GM19023 (cell line): ENCODE measurements around the gene ATP5F1A.
"Not testable (repeated sequence)": the region's sequence is repeated elsewhere in the genome, so short reads cannot be mapped to it uniquely, and the experiment has no call there.

ENCODE experiments used
- ATAC-seq: cut with Tn5 transposase; IDR thresholded peaks from one replicate; pipeline ENCODE4 v1.9.1; 2021; ENCODE audit warnings: mild to moderate bottlenecking, moderate library complexity; ENCODE audit not compliant: unreplicated experiment

Gene ATP5F1A

GRCh38 chr18:46048641-46049040, 49.5 kb downstream of the ATP5F1A start:
- ATAC-seq, result no peak

- ATAC-seq, result not testable (repeated sequence)
Measured at GRCh38 chr18:46047369-46047768, 50.7 kb downstream of the ATP5F1A start.

DNA sequence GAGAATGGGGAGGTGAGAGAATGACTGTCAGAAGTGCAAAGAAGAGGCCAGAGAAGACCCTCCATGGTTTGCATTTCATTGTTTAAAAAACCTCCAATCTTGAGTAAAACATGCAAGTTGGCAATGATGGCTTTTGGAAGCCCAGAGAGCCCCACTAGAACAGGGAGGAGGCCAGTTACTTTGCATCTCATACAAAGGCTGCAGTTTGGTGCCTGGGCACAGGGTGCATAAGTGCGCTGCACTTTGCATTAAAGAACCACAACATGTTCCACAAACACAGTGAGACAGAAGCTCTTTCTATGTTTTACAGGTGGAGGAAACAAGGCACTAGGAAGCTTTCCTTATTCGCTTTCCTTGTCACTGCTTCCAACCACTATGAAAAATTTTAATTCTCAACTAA, 51.4 kb downstream of the ATP5F1A start:
- no peak for ATAC-seq

- no peak for ATAC-seq
Measured at GRCh38 chr18:46046126-46046525, 52.0 kb downstream of the ATP5F1A start.

DNA sequence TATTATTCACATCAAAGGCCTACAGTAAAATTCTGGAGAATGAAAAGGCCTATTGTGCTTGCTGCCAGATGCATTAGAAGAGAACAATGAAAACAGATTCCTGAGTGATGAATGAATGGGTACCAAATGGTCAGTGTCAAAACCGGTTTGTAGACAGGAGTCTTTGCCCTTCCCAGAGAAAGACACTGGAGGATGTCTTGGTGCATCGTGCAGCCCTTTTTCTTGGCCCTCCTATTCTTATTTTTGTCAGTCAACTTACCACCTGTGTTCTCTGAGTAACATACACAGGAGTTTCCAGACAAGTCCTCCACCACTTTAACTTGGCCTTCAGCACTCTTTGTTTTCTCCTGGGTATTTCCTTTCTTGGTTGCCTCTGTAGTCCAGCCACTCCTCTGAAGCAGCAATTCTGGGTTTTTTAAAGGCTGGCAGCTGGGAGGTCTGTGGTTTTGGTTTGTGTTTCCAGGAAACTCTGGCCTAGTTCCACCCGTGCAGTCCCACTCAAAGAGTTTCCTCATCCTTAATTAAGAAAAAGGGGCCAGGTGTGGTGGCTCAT, 55.4 kb downstream of the ATP5F1A start:
- ATAC-seq, result no peak

DNA sequence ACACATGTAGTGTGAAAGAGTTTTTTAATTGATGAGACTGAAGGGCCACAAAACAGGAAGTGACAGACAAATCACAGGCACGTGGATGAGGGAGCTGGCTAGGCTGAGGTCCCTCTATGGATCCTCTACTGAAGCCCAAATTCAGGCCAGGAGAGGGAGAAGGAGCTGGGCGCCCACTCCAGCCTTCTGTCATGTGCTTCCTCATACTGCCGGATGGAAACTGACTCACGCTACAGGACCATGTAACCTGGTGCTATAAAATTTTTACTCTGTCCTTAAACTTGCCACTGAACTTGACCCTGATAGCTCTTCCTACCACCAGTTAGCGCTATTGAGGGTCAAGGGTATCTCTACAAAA, 57.4 kb downstream of the ATP5F1A start:
- ATAC-seq, result no peak

- ATAC-seq, result no peak
Measured at GRCh38 chr18:46040033-46040746, 57.9 kb downstream of the ATP5F1A start.

DNA sequence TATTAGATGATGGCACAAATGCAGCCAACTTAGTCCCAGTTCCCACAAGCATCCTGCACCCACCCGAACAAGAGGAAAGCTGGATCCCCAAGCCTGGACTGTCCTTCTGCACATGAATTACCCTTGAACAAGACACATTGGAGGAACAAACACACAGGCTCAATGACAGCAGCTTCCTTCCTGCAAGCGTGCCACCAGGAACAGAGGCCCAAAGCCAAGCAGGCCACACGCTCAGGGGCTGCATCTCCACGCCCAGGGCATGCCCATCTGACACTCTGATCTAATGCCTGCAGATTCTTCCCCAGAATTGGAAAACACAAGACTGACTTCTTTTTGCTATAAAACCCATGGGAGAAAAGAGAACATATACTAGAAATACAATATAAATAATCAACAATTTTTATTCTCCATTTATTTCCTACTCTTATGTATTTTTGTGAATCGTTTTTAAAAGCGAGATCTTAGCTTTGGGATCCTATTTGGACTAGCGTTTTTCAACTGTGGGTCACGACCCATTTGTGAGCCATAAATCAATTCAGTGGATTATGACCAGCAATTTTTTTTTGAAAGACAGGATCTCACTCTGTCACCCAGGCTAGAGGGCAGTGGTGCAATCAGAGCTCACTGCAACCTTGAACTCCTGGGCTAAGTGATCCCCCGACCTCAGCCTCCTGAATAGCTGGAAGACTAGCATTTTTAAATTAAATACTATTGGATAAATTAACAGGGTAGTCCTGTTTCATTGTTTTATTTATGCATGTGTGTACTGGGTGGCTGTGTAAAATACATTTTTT, 60.4 kb downstream of the ATP5F1A start:
- no peak for ATAC-seq

GRCh38 chr18:46035696-46036680, 62.1 kb downstream of the ATP5F1A start:
- ATAC-seq, result no peak

GRCh38 chr18:46034230-46034629, 63.9 kb downstream of the ATP5F1A start:
- ATAC-seq, result no peak

DNA sequence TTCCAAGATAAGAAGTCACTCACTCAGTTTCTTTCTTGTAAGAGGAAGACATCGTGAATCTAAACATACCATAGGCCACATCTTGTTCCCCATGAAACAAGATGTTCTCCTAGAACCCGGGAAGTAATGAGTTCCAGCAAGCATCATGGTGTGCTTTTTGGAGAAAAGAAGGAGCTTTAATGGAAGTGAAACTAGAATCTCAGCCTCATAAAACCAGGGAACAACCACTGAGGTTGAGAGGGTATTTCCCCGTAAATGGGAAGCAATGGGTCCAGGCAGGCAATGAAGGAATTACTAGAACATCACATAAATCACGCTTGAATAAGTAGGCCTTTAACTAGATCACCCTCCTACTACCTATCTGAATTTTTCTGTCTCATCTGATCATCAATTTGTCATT, 66.4 kb downstream of the ATP5F1A start:
- no peak for ATAC-seq
